IPS DF 6.9 (cell line): Measurements from ENCODE around the gene PEAK3.
A peak's percentile ranks its signal among the peaks of the same experiment; 100 is the strongest.

Experiments used
- DNase-seq: peaks from one replicate; pipeline ENCODE4 v3.0.0-alpha.2; 2013; ENCODE audit warnings: low read depth, low spot score
- H3K27ac ChIP-seq: one replicate; pipeline ENCODE4 v1.5.1; 2013; ENCODE audit warnings: low read length, control low read depth
- H3K27me3 ChIP-seq: 2 replicates; pipeline ENCODE4 v1.6.1; 2013; ENCODE audit warnings: mild to moderate bottlenecking, low read length; ENCODE audit not compliant: control insufficient read depth, insufficient read depth
- H3K36me3 ChIP-seq: 2 replicates; pipeline ENCODE4 v1.6.1; 2013; ENCODE audit warnings: low read length; ENCODE audit not compliant: control insufficient read depth, insufficient read depth
- H3K4me1 ChIP-seq: 2 replicates; pipeline ENCODE4 v1.6.1; 2013; ENCODE audit warnings: low read length; ENCODE audit not compliant: control insufficient read depth, insufficient read depth
- H3K4me3 ChIP-seq: 2 replicates; pipeline ENCODE4 v1.5.1; 2013; ENCODE audit warnings: mild to moderate bottlenecking, low read length
- H3K9me3 ChIP-seq: 2 replicates; pipeline ENCODE4 v1.6.1; 2013; ENCODE audit warnings: low read length, inconsistent platforms; ENCODE audit not compliant: control insufficient read depth, insufficient read depth
- WGBS: extraction: QIAGEN DNeasy Blood & Tissue Kit; methylation state at CpG from one replicate; pipeline ENCODE4 v1.1.7; 2013; ENCODE audit warnings: mixed read lengths, missing lambda C conversion rate; ENCODE audit not compliant: insufficient read length, insufficient coverage; 5-methylcytosine and 5-hydroxymethylcytosine counted together

The PEAK3 gene

GRCh38 chr19:2255982-2256685 lies 25.8 kb downstream of the PEAK3 start, which contains the start of gene JSRP1:
Gene JSRP1, minus strand, starts transcription at chr19:2256417. Its CDS starts 1,103 bp downstream, at chr19:2255314.
- DNase-seq = no peak
- Histone ChIP-seq H3K27me3 (peaks cover 27% of the 10 kb centered on the region; the same call in 1 of the 2 replicates), H3K4me3 (no peak within 1 kb of the TSS), H3K27ac (no peak within 1 kb of the TSS), H3K9me3 (no peaks in the 10 kb centered on the region), H3K4me1 (peaks cover 11% of the 10 kb centered on the region), H3K36me3 (no peaks in the 10 kb centered on the region)
- no CpG with 5 or more reads among the region's 24 CpGs for WGBS

- WGBS = no CpG with 5 or more reads among the region's 16 CpGs
- Histone ChIP-seq H3K36me3 (no peaks in the 10 kb centered on the region), H3K4me3 (no peak overlapping the region), H3K4me1 (peaks cover 11% of the 10 kb centered on the region), H3K9me3 (no peaks in the 10 kb centered on the region), H3K27me3 (peaks cover 29% of the 10 kb centered on the region; the same call in 1 of the 2 replicates), H3K27ac (no peak overlapping the region)
- no peak for DNase-seq
These were observed 26.7 kb downstream of the PEAK3 start for GRCh38 chr19:2255112-2255845.

GRCh38 chr19:2254064-2254872 lies 27.7 kb downstream of the PEAK3 start:
- Histone ChIP-seq H3K36me3 (no peaks in the 10 kb centered on the region), H3K27me3 (peaks cover 29% of the 10 kb centered on the region; the same call in 1 of the 2 replicates), H3K9me3 (no peaks in the 10 kb centered on the region), H3K4me1 (peaks cover 11% of the 10 kb centered on the region), H3K27ac (no peak overlapping the region), H3K4me3 (peak overlapping the region; percentile 27; the same call in 1 of the 2 replicates)
- no peak for DNase-seq
- no CpG with 5 or more reads among the region's 20 CpGs for WGBS

- peak overlapping the region; percentile 27; the same call in 1 of the 2 replicates for H3K4me3 ChIP-seq
- H3K4me1 ChIP-seq = peaks cover 11% of the 10 kb centered on the region
- WGBS = no CpG with 5 or more reads among the region's 77 CpGs
- no peak overlapping the region for H3K27ac ChIP-seq
- no peaks in the 10 kb centered on the region for H3K9me3 ChIP-seq
- H3K27me3 ChIP-seq = peaks cover 29% of the 10 kb centered on the region; the same call in 1 of the 2 replicates
- DNase-seq = no peak
- no peaks in the 10 kb centered on the region for H3K36me3 ChIP-seq
These were observed 28.6 kb downstream of the PEAK3 start for GRCh38 chr19:2253106-2254063.

- Histone ChIP-seq H3K4me3 (no peak overlapping the region; the same call in 1 of the 2 replicates), H3K36me3 (no peaks in the 10 kb centered on the region), H3K27ac (no peak overlapping the region), H3K4me1 (peaks cover 11% of the 10 kb centered on the region), H3K27me3 (peaks cover 29% of the 10 kb centered on the region; the same call in 1 of the 2 replicates), H3K9me3 (no peaks in the 10 kb centered on the region)
- no peak for DNase-seq
- WGBS = no CpG with 5 or more reads among the region's 18 CpGs
These were observed 29.2 kb downstream of the PEAK3 start for GRCh38 chr19:2252797-2253105.

GRCh38 chr19:2252055-2252796 lies 29.7 kb downstream of the PEAK3 start:
- Histone ChIP-seq H3K27ac (no peak overlapping the region), H3K9me3 (no peaks in the 10 kb centered on the region), H3K4me3 (no peak overlapping the region), H3K27me3 (peaks cover 29% of the 10 kb centered on the region; the same call in 1 of the 2 replicates), H3K36me3 (0 out of 2 replicates have a peak, but pooled peaks cover 4% of the 10 kb centered on the region), H3K4me1 (peaks cover 11% of the 10 kb centered on the region)
- no peak for DNase-seq
- WGBS = no CpG with 5 or more reads among the region's 74 CpGs

GRCh38 chr19:2251106-2252054 lies 30.6 kb downstream of the PEAK3 start:
- peaks cover 11% of the 10 kb centered on the region for H3K4me1 ChIP-seq
- H3K27ac ChIP-seq = no peak overlapping the region
- peaks cover 12% of the 10 kb centered on the region; the same call in 1 of the 2 replicates for H3K36me3 ChIP-seq
- peak overlapping the region; percentile 1; the same call in 1 of the 2 replicates for H3K4me3 ChIP-seq
- peaks cover 29% of the 10 kb centered on the region; the same call in 1 of the 2 replicates for H3K27me3 ChIP-seq
- WGBS = no CpG with 5 or more reads among the region's 125 CpGs
- H3K9me3 ChIP-seq = no peaks in the 10 kb centered on the region
- DNase-seq = no peak

GRCh38 chr19:2250766-2251105 lies 31.2 kb downstream of the PEAK3 start:
- DNase-seq = no peak
- no CpG with 5 or more reads among the region's 40 CpGs for WGBS

More at GRCh38 chr19:2250766-2251105, 31.2 kb downstream of the PEAK3 start:
- no peak overlapping the region for H3K4me3 ChIP-seq
- peaks cover 16% of the 10 kb centered on the region for H3K36me3 ChIP-seq
- H3K27me3 ChIP-seq = peaks cover 29% of the 10 kb centered on the region; the same call in 1 of the 2 replicates
- no peaks in the 10 kb centered on the region for H3K9me3 ChIP-seq
- no peak overlapping the region for H3K27ac ChIP-seq
- peaks cover 11% of the 10 kb centered on the region for H3K4me1 ChIP-seq
